Ovary (tissue), 3 donors: ENCODE data around the gene BRMS1.

Experiments used
- EP300 ChIP-seq: sonication (generic); formaldehyde crosslinking; IDR thresholded peaks from one replicate; pipeline ENCODE4 v1.6.1; 2017; ENCODE audit warnings: antibody characterized with exemption
- POLR2A ChIP-seq: fragments of 450-650 bp; IDR thresholded peaks from one replicate; pipeline ENCODE4 v1.6.1; 2017; ENCODE audit warnings: antibody characterized with exemption, mild to moderate bottlenecking, moderate library complexity
- TF ChIP-seq, protein P1 (sequence below), 3 donors: fragments of 450-650 bp in 2 of 3; fragments of 200-600 bp in 1 of 3; IDR thresholded peaks; one replicate each; pipeline versions ENCODE4 v1.5.1 to v1.8.0; 2016 to 2022; ENCODE audit warnings: antibody characterized with exemption in 3 of 3, mild to moderate bottlenecking in 1 of 3
- donor health status: DM: no; HTN: no; CAD: no.

DNA sequence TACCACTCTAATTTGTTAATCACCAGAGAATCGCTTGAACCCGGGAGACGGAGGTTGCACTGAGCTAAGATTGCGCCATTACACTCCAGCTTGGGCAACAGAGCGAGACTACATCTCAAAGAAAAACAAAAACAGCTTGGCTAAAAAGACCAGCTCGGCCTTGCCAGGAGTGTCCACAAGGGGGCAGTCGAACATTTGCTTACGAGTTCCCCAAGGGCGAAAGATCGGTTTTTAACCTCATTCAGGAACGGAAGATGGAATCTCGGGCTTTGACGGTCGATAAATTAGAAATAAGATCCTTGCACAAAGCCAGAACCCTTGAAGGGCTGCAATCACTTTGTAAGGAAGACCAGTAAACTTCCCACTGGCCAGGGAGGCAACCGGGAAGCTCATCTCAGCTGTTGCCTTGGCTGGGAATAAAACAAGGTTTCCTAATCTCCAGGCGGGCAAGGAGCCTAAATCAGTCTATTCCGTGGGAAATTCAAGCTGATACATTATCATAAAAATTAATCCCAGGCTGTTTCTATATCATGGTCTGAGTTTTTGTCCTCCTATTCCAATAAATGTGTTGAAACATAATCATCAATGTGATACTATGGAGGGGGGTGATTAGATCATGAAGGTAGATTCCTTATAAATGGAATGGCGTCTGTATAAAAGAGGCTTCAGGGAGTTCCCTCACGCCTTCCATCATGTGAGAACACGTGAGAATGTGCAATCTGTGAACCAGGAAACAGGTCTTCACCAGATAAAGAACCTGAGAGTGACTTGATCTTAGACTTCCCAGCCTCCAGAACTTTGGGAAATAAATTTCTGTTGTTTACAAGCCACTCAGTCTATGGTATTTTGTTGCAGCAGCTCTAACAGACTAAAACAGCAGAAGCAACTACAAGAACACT is 41.5 kb upstream of the BRMS1 start:
- TF ChIP-seq EP300 (no peak), POLR2A (no peak)
- TF ChIP-seq, protein P1, sequence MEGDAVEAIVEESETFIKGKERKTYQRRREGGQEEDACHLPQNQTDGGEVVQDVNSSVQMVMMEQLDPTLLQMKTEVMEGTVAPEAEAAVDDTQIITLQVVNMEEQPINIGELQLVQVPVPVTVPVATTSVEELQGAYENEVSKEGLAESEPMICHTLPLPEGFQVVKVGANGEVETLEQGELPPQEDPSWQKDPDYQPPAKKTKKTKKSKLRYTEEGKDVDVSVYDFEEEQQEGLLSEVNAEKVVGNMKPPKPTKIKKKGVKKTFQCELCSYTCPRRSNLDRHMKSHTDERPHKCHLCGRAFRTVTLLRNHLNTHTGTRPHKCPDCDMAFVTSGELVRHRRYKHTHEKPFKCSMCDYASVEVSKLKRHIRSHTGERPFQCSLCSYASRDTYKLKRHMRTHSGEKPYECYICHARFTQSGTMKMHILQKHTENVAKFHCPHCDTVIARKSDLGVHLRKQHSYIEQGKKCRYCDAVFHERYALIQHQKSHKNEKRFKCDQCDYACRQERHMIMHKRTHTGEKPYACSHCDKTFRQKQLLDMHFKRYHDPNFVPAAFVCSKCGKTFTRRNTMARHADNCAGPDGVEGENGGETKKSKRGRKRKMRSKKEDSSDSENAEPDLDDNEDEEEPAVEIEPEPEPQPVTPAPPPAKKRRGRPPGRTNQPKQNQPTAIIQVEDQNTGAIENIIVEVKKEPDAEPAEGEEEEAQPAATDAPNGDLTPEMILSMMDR (IDR thresholded peaks at IDR 0.05), result peak; percentile 54 to 78 (median 61)
